ENCODE results near the gene GCK. TPM values are rescaled to one million over a fixed set of nuclear protein-coding genes. Genes with fewer than 3 reads are reported as not detected.
A peak's percentile ranks its signal among the peaks of the same experiment; 100 is the strongest.

GCK gene
- total RNA-seq, 1 experiment from 2014 or later: not detected

DNA sequence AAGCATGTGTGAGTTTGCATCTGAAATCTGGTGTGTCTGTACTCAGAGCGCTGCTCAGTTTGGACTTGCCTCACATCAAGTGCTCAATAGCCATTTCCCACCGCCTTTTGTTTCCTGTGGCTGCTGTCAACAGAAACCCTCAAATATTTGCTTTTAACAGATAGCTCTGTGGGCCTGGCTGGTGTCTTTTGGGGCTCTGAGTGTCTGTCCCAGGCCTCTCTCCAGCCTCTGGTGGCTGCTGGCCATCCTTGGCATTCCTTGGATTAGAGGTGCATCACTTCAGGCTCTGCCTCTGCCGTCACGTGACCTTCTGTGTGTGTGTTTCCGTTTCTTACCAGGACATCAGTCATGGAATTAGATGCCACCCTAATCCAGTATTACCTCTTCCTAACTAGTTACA lies 20.9 kb upstream of the GCK start:
- Mint-ChIP-seq H3K36me3 (ENCODE audit: insufficient read depth, unreplicated experiment) (peaks cover 65% of the 10 kb centered on the region), H3K9me3 (ENCODE audit: unreplicated experiment) (no peaks in the 10 kb centered on the region), H3K4me3 (ENCODE audit: unreplicated experiment) (no peak overlapping the region), H3K27ac (ENCODE audit: low read depth, unreplicated experiment) (no peak overlapping the region), H3K27me3 (ENCODE audit: insufficient read depth, unreplicated experiment) (no peaks in the 10 kb centered on the region), H3K4me1 (ENCODE audit: insufficient read depth, unreplicated experiment) (peaks cover 5% of the 10 kb centered on the region)
- TF ChIP-seq, protein P1, sequence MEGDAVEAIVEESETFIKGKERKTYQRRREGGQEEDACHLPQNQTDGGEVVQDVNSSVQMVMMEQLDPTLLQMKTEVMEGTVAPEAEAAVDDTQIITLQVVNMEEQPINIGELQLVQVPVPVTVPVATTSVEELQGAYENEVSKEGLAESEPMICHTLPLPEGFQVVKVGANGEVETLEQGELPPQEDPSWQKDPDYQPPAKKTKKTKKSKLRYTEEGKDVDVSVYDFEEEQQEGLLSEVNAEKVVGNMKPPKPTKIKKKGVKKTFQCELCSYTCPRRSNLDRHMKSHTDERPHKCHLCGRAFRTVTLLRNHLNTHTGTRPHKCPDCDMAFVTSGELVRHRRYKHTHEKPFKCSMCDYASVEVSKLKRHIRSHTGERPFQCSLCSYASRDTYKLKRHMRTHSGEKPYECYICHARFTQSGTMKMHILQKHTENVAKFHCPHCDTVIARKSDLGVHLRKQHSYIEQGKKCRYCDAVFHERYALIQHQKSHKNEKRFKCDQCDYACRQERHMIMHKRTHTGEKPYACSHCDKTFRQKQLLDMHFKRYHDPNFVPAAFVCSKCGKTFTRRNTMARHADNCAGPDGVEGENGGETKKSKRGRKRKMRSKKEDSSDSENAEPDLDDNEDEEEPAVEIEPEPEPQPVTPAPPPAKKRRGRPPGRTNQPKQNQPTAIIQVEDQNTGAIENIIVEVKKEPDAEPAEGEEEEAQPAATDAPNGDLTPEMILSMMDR (IDR thresholded peaks at IDR 0.05; ENCODE audit: unreplicated experiment): no peak
- BruUV-seq (replicated peaks): no TSS peak
- ChIA-PET POLR2A (interaction anchor here (3.5 kb wide), 1 partner anchor 9 kb away, joined by 14 read pairs; the partner anchor contains the start of gene YKT6), CTCF (interaction anchor here (1.3 to 1.5 kb wide), 2 partner anchors 9 to 79 kb away, joined by 4 to 5 read pairs; partner anchors contain the start of gene YKT6)
- intact Hi-C loops (cut with micrococcal nuclease): no loop called here
- no peak for DNase-seq (ENCODE audit: unreplicated experiment)

DNA sequence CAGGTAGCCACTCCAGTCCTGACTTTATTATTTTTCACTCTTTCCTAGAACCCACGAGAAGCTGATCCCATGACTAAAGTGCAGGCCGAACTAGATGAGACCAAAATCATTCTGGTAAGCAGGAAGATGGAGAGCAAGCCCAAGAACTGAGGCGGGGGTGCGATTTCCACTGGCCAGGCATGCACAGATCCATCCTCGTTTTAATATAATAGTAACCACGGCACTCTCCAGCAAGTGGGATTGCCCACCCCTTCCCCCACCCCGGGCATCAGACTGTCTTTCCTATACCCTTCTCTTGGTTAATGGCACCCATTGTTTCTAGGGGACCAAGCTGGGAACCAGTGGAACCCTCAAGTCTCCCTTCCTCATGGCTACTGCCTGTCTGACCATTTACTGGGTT lies 18.8 kb upstream of the GCK start:
- TF ChIP-seq, protein P1 (IDR thresholded peaks at IDR 0.05; ENCODE audit: unreplicated experiment): no peak
- H3K4me3 Mint-ChIP-seq (ENCODE audit: unreplicated experiment): no peak overlapping the region
- H3K4me1 Mint-ChIP-seq (ENCODE audit: insufficient read depth, unreplicated experiment): peaks cover 13% of the 10 kb centered on the region
- no peaks in the 10 kb centered on the region for H3K9me3 Mint-ChIP-seq (ENCODE audit: unreplicated experiment)
- ChIA-PET CTCF (interaction anchor here (1.7 kb wide), 1 partner anchor 269 kb away, joined by 10 read pairs; no protein-coding TSS in a partner anchor), POLR2A (interaction anchor here (0.9 kb wide), 1 partner anchor 164 kb away, joined by 3 read pairs; no protein-coding TSS in a partner anchor)
- H3K27me3 Mint-ChIP-seq (ENCODE audit: insufficient read depth, unreplicated experiment): no peaks in the 10 kb centered on the region
- DNase-seq (ENCODE audit: unreplicated experiment): no peak
- intact Hi-C loops (cut with micrococcal nuclease): no loop called here
- H3K27ac Mint-ChIP-seq (ENCODE audit: low read depth, unreplicated experiment): no peak overlapping the region
- BruUV-seq (replicated peaks): no TSS peak
- H3K36me3 Mint-ChIP-seq (ENCODE audit: insufficient read depth, unreplicated experiment): peaks cover 73% of the 10 kb centered on the region

DNA sequence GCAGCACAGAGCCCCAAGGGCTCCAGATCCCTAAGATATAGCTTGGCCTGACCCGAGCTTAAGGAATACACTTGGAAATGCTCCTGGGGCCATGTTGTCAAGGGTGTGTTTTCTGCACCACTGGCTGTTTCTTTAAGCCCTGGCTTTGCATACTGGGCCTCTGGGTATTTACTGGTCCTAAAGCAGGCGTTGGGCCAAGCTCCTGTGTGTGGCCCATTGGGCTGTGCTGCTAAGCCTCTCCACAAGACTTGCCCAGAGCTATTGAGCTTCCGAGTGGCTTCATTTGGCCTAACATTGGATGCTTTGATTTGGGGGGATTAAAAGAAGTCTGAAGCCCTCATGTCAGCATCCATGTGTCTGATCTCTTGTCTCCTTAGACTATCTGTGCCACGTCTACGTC lies 16.8 kb upstream of the GCK start:
- peaks cover 55% of the 10 kb centered on the region for H3K36me3 Mint-ChIP-seq (ENCODE audit: insufficient read depth, unreplicated experiment)

DNA sequence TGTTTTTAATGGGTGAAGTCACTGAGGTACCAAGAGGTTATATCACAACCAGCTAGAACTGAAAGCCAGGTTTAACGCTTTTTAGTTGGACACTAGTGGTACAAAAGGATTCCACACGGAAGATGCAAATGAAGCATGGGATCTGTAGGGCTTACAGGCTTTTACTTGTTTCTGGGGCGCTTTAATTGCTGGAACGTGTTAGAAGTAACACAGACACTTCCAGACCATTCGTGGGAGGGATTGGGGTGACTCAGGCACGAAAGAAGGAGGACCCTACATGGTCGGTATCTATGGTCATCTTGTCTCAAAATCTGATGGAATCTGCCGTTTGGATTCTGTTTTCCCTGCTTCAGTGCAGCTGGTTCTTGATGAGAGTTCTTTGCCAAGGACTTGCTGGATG lies 12.6 kb upstream of the GCK start:
- CTCF ChIA-PET: interaction anchor here (0.9 to 2.9 kb wide), 5 partner anchors 9 to 182 kb away, joined by 4 to 12 read pairs (median 5); no protein-coding TSS in a partner anchor
- TF ChIP-seq, protein P1 (IDR thresholded peaks at IDR 0.05; ENCODE audit: unreplicated experiment): no peak
- POLR2A ChIA-PET: interaction anchor here (0.7 to 2.4 kb wide), 11 partner anchors 9 to 380 kb away, joined by 3 to 14 read pairs (median 4); partner anchors contain the start of genes DBNL, POLD2 and TMED4
- BruUV-seq (replicated peaks): no TSS peak
- Mint-ChIP-seq H3K27ac (ENCODE audit: low read depth, unreplicated experiment) (peak overlapping the region; percentile 75), H3K4me3 (ENCODE audit: unreplicated experiment) (peak overlapping the region; percentile 78), H3K9me3 (ENCODE audit: unreplicated experiment) (no peaks in the 10 kb centered on the region), H3K4me1 (ENCODE audit: insufficient read depth, unreplicated experiment) (peaks cover 22% of the 10 kb centered on the region), H3K36me3 (ENCODE audit: insufficient read depth, unreplicated experiment) (peaks cover 15% of the 10 kb centered on the region), H3K27me3 (ENCODE audit: insufficient read depth, unreplicated experiment) (no peaks in the 10 kb centered on the region)
- intact Hi-C loops (cut with micrococcal nuclease): loop anchor here (5.0 kb wide), 1 partner anchor 80 kb away; the partner anchor contains the start of gene POLD2
- DNase-seq (ENCODE audit: unreplicated experiment): no peak

More for the DNA sequence above, 16.8 kb upstream of the GCK start:
- TF ChIP-seq, protein P1 (IDR thresholded peaks at IDR 0.05; ENCODE audit: unreplicated experiment): no peak
- Mint-ChIP-seq H3K9me3 (ENCODE audit: unreplicated experiment) (no peaks in the 10 kb centered on the region), H3K27me3 (ENCODE audit: insufficient read depth, unreplicated experiment) (no peaks in the 10 kb centered on the region), H3K4me3 (ENCODE audit: unreplicated experiment) (no peak overlapping the region), H3K4me1 (ENCODE audit: insufficient read depth, unreplicated experiment) (peaks cover 22% of the 10 kb centered on the region), H3K27ac (ENCODE audit: low read depth, unreplicated experiment) (no peak overlapping the region)
- POLR2A ChIA-PET: interaction anchor here (0.6 kb wide), 1 partner anchor 175 kb away, joined by 3 read pairs; no protein-coding TSS in a partner anchor
- BruUV-seq (replicated peaks): no TSS peak
- CTCF ChIA-PET: interaction anchor here (0.6 to 0.7 kb wide), 3 partner anchors 9 to 367 kb away, joined by 3 read pairs; no protein-coding TSS in a partner anchor
- intact Hi-C loops (cut with micrococcal nuclease): no loop called here
- no peak for DNase-seq (ENCODE audit: unreplicated experiment)
